Activated T-helper 1 cell treated with Interleukin-2 at 50 U/mL for 16 hours (primary cell): ENCODE results near the gene SLC25A4.
A peak's percentile ranks its signal among the peaks of the same experiment; 100 is the strongest.
"Not testable (repeated sequence)": the region's sequence is repeated elsewhere in the genome, so short reads cannot be mapped to it uniquely, and the experiment has no call there.

Source experiments
- DNase-seq: peaks from one replicate; pipeline ENCODE4 v3.0.0-alpha.2; 2020; ENCODE audit warnings: low read depth

The SLC25A4 gene

DNA sequence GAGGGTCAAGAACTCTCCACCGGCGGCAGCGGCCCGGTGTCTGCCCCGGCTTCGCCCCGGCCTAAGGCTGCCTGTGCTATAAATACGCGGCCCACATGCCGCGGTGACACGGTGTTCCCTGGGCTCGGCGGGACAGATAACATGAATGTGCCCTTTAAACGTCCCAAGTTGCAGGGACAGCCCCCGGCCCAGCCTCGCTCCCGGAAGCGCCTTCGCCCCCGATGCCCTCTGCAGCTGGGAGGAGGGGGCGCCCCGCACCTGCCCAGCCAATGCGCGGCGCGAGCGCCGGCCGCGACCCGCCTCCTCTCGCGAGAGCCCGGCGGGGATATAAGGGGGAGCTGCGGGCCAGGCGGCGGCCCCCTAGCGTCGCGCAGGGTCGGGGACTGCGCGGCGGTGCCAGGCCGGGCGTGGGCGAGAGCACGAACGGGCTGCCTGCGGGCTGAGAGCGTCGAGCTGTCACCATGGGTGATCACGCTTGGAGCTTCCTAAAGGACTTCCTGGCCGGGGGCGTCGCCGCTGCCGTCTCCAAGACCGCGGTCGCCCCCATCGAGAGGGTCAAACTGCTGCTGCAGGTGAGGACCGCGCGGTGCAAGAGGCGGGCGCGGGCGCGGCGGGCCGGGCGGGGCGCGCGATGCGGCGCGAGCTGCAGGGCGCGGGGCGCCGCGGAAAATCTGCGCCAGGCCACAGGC, at the start of gene SLC25A4:
Gene SLC25A4 (plus strand): TSS at position 355 of the 689 bp plus-strand sequence. CDS start 107 bp downstream, at position 462.
- DNase-seq = peak; percentile 70

DNA sequence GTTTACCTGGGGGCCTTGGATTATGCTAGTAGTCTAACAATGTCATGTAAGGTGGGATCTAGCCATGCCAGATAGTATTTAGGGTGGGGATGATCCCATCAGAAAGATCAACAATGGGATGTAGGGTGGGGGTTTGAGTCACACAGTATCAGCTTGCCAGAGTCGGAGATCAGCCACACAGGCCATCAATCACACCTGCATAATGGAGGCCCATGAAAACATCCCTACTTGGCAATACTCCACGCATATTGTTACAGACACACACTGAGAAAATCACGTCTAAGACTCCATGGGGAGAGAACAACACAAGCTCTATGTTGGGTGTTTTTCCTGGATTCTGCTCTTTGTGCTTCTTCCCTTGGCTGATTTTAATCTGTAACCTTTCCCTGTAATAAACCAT, 49.5 kb upstream of the SLC25A4 start:
- DNase-seq = no peak

DNA sequence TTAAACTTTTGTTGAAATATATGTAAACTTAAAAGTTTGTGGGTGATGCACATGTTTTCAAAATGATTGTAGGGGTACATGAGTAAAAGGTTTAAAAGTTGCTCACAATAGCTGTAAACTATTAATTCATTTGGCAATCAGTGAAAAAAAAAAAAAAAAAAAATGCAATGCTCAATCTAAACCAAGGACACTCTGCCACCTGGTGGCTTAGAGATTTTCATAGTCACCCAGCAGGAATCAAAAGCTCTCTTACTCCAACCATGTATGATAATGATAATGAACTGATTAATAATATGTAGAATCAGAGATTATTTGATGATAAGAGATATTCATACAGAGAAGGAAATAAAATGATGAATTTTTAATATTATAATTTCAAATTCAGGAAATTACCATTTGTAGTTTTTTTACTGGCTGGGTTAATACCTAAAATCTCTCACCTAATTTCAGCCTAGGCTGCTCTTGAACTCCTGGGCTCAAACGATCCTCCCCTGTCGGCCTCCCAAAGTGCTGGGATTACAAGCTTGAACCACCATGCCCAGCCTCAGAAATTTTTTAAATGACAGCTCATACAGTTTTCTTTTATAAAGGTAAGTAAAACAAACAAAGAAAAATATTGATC, 46.9 kb upstream of the SLC25A4 start:
- no peak for DNase-seq

DNA sequence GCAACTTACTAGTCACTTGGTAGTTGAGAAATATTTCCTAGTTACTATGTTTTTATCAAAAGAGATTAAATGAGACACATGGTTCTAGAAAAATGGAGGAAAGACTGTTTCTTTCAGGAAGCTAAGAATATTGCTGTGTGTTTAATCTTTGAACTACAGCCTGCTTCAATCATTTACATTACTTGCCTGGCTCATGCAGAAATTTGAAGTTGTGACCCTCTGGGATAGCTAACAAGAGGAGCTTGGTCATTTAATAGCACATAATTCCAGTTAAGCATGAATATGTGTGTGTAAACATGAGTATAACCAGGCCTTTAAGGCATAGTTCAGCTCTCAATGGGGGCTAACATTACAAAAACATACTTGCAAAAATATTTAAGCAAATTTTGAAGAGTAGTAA, 44.6 kb upstream of the SLC25A4 start:
- DNase-seq = no peak

DNA sequence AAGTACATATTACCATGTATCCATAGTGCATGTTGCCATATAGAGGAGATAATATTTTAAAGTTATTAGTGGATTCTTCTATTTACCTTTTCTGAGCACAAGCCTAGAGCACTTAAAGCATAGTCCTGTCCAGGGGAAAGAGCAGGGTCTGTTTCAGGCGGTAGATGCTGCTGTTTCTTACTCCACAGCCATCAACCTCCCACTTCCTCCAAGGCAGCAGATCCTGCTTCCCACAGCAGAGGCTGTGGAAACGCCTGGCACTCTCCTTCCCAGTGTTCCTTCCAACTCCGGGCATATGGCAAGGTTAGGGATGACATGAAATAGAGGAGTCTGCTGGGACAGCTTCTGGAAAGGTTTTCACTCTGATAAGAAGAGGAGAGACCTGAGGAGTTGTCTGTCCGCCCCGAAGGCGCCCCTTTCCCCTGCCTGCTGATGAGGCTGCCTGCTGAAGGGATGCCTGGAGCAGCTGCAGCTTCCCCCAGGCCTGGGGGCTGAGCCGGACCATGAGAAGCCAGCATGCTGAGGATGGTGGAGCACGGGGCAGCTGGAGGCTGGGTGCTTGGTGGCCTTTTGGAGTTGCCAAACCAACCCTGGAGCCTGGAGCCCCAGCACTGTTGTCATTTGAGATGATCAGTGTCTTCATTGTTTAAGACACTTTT, 43.9 kb upstream of the SLC25A4 start:
- DNase-seq = no peak

DNA sequence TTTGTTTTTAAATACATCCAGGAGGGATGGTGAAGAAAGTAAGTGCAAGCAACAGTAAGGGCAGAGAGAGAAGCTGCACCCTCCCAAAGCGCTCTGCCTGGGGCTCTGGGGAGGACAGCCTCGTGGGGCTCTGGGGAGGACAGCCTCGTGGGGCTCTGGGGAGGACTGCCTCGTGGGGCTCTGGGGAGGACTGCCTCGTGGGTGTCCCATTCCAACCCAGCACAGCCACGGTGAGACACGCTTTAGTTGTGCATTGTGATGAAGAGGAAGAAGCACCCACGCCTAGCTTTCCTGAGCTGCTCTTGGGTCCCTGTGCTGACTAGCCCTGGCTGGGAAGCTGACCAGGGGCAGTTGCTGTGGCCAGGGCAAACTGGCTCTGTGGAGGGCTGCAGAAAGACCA, 43.1 kb upstream of the SLC25A4 start:
- DNase-seq = no peak

DNA sequence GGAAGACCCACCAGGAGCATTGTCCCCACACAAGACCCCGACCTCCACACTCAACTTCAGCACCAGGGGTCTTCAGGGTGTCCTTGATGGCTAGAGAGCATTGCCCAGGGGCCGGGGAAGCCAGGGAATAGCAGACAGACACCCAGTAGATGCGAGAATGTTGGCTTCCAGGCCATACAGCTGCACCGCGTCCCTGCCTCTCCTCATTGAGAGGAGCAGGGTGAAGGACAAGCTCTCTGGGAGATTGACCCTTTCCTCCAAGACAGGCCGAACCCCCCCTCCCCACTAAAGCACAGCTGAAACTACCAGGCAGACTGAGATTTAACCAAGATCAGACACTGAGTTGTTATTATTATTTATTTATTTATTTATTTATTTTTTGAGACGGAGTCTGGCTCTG, 42.6 kb upstream of the SLC25A4 start:
- DNase-seq = no peak

DNA sequence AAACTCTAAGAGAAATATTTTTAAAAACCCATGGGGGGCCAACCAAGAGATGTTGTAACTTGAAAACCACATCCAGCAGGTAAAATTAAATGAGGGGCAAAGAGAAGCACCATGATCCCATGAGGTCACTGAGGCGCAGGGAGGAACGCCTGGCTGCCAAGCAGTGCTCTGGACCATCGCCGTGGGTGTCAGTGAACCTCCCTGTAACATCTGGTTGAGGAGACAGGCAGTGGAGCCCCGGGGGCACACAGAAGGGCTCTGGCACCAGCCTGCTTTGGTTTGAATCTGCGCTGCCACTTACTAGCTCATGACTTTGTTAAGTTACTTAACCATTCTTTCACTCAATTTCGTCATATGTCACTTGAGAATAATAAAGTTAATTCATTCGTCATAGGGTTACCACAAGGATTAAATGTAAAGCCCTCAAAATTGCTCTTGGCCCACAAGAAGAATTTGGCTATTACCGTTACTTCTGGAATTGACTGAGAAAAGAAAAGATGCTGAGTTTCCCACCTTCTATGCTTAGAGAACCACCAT, 41.6 kb upstream of the SLC25A4 start:
- DNase-seq = no peak

DNA sequence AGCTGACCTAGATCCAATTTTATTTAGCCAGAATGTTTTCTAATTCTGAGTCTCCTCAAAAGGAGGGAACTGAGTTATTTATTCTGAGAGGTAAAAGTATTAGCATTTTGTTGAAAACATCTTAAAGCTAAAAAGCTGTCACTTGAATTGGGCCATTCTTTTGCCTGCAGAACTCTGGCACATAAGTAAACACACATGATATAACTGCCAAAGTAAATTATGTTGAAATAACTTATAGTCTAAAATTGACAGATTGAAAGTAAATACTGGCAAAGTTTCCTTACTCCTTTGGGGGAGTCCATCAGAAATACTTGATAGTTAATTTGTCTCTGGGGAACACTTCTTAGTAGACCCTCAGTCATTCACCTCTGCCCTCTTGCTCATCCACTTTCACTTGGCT, 38.3 kb upstream of the SLC25A4 start:
- DNase-seq = no peak

DNA sequence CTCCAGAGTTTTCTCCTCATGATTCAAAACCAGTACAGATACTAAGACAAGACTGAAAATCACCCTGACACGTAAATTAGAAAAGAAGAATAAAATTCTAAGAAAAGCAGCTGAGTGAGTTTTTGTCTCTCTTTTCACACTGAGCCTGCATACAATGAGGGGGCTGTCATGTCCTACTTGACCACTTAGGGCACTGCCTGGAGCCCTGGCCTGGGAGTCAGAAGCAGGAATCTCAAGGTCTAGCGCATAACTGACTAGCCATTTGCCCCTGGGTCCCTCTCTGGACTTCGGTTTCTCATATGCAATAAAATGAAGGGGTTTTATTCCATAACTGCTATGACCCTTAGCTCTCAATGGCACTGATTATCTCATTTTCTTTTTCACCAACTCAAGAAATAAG, 36.7 kb upstream of the SLC25A4 start:
- DNase-seq = no peak

DNA sequence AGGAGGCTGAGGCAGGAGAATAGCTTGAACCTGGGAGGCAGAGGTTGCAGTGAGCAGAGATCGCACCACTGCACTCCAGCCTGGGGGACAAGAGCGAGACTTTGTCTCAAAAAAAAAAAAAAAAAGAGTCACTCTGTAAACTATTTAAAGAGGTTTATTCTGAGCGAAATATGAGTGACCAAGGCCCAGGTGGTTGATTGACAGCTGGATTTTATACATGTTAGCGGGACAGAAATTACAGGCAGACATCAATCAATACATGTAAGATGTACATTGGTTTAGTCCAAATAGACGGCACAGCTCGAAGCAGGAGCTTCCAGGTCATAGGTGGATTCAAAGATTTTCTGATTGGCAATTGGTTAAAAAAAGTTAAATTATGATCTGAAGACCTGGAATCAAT, 35.5 kb upstream of the SLC25A4 start:
- DNase-seq = not testable (repeated sequence)

DNA sequence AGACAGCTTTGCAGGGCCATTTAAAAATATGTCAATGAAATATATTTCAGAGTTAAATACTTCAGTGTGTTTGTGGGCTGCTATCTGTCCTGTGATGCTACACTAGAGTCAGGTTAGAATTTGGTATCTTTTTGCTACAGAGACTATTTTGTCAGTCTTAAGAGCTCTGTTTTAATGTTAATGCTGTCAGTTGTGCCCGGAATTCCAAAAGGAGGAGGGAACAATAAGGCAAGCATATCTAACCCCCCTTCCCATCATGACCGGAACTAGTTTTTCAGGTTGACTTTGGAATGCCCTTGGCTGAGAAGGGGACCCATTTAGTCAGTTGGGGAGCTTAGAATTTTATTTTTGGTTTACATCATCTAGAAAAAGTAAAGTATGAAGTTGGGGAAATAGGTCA, 34.9 kb upstream of the SLC25A4 start:
- no peak for DNase-seq

DNA sequence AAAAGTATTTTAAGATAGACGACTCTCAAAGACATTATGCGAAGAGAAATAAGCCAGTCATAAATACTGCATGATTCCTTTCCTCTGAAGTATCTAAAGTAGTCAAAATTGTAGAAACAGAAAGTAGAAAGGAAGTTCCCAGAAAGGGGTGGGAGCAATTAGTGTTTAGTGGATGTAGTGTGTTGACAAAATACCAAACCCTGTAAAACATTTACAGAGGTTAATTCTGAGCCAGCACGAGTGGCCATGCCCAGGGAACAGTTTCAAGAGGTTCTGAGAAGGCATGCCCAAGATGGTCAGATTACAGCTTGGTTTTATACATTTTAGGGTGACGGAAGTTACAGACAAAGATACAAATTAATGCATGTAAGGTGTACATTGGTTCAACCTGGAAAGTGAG, 34.4 kb upstream of the SLC25A4 start:
- DNase-seq = no peak

DNA sequence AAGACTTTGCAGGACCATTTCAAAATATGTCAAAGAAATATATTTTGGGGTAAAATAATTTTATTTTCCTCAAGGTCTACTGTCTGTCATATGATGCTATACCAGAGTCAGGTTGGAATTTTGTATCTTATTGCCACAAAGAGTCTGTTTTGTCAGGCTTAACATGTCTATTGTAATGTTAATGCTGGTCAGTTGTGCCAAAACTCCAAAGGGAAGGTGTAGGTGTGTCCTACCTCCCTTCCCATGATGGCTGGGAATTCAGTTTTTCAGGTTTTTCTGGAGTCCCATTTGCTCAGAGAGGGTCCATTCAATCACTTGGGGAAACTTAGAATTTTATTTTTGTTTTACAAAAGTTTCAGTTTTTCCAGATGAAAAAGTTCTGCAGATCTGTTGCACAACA, 33.3 kb upstream of the SLC25A4 start:
- no peak for DNase-seq

DNA sequence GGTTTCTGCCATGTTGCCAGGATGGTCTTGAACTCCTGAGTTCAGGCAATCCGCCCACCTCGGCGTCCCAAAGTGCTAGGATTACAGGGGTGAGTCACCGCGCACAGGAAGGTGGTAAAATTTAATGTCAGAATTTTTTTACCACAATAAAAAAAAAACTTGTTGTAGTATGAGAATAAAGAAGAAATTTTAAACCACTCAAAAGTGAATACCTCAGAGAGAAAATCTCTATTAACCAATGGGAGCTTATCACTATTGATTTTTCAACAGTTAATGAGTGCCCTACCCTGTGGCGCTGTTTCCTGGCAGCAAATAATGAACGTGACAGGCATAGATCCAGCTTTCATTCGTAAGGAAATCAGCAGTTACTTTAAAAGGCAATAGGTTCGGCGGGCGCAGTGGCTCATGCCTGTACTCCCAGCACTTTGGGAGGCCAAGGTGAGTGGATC, 32.7 kb upstream of the SLC25A4 start:
- no peak for DNase-seq

DNA sequence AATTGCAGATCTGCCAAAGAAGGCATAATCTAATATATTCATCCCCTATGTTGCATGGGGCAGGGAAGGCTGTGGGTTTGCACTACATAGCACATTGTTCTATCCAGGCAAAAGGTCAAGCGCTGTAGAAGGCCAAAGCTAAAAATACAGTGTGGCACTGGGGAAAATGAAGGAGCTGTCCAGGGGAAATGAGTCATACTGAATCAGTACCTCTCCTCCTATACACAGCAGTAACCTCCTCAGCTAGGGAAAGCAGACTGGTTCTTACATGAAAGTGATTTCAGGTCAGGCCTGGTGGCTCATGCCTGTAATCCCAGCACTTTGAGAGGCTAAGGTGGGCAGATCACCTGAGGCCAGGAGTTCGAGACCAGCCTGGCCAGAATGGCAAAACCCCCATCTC, 31.0 kb upstream of the SLC25A4 start:
- no peak for DNase-seq

DNA sequence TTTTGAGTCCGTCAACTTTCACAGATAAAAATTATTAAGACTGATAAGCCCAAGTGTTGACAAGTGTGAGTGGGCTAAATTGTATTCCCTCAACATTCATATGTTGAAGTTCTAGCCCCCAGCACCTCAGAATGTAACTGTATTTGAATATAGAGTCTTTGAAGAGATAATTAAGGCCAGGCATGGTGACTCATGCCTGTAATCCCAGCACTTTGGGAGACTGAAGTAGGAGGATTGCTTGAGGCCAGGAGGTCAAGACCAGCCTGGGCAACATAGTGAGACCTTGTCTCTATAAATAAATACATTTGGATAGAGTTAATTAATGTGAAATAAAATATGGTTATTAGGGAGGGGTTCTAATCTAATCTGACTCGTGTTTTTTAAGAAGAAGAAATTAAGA, 29.7 kb upstream of the SLC25A4 start:
- no peak for DNase-seq

DNA sequence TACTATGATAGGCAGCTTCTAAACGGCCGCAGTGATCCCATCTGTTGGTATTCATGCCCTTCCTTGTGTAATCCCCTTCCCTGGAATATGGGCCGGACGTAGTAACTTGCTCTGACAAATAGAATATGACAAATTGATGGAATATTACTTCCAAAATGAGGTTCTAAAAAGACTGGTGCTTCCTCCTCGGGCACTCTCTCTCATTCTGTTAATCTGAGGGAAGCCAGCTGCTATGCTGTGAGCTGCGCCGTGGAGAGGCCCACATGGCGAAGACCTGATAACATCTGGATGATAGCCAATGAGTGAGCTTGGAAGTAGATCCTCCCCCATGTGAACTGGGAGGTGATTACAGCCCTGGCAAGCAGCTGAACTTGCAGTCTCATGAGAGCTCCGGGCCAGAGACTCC, 27.2 kb upstream of the SLC25A4 start:
- no peak for DNase-seq

DNA sequence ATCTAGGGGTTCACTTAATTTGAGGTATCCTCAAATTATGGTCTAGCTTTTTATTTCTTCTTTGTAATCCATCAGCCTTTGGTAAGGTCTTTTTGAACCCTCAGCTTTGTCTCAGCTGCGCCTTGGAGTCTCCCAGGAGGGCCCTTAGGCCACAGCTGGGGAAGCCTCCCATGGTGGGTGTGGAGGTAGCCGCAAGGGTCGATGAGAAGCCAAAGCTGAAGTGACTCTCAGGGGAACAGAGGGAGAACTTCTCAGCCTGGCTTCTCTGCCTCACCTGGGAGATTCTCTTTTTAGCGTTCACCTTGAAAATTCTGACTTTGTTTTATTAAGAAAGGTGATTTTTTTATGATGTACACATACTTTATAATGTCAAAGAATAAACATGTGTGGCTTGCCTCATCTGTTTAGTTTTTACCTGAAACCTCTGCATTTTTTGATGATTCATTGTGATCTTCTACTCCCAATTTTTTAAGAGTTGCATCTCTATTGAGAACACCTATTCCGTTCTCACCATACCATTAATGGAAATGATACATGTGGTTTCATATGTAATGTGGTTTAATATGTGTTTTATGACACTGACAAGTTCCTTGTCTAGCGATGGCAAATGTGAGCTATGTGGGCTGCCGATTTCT, 25.6 kb upstream of the SLC25A4 start:
- DNase-seq = no peak

DNA sequence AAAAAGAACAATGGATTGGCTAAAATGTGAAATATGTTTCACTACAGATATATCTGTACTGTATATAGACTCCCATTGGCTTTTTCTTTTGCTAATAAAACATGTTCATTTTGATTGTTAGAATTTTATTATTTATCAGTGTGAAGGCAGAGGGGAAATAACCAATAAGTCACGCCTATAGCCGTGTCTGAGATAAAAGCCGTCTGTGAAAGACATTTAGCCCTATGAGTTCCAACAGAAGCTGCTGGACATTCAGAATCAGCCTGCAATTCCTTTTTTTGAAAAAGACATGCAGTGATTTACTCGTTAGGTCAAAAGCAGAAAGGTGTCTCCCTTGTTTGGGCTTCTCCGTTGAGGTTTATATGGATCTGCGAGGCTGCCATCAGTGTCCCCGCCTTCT, 24.2 kb upstream of the SLC25A4 start:
- DNase-seq = no peak

DNA sequence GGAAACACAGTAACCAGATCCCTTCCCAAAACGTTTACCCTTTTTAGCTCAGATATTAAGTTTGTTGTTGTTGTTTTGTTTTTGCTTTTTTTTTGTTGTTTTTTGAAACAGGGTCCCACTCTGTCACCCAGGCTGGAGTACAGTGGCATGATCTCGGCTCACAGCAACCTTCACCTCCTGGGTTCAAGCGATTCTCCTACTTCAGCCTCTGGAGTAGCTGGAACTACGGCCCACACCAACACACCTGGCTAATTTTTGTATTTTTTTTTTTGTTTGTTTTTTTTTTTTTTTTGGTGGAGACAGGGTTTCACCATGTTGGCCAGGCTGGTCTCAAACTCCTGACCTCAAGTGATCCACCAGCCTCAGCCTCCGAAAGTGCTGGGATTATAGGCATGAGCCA, 23.6 kb upstream of the SLC25A4 start:
- not testable (repeated sequence) for DNase-seq

DNA sequence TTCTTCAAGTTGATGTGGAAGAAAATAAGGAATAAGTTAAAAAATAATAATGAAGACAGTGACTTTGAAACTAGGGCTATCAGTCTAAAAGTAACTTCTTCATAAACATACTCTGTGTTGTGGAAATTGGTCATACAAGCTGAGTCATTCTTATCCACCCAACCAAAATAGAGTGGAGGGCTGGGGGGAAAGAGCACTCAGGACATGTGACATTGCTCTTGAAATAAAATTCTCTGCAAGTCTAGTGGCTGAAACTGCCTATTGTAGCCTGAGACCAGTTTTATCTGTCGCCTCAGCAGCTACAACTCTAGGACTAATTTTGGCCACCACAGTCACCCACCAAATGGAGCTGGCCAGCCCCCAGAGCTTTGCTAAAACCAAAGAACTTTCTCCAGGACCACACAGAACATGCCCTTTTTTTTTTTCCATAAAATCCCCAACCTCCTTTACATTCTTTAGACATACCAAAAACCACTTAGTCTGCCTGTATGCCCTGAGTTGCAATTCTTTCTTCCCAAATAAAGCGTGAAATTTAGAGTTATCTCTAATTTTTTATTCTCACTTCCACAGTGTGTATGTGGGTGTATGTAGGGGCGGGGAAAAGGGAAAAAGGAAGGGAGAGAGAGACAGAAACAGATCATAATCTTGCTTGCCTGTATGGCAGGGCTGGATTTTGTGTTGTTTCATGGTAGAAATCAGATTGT, 23.0 kb upstream of the SLC25A4 start:
- no peak for DNase-seq
